NK-92 (cell line): ENCODE results near the gene AJAP1.

Experiments
- DNase-seq: peaks from one replicate; lab custom pipeline; 2025; ENCODE audit not compliant: unreplicated experiment; lab: John Stamatoyannopoulos, UW

AJAP1 gene

DNA sequence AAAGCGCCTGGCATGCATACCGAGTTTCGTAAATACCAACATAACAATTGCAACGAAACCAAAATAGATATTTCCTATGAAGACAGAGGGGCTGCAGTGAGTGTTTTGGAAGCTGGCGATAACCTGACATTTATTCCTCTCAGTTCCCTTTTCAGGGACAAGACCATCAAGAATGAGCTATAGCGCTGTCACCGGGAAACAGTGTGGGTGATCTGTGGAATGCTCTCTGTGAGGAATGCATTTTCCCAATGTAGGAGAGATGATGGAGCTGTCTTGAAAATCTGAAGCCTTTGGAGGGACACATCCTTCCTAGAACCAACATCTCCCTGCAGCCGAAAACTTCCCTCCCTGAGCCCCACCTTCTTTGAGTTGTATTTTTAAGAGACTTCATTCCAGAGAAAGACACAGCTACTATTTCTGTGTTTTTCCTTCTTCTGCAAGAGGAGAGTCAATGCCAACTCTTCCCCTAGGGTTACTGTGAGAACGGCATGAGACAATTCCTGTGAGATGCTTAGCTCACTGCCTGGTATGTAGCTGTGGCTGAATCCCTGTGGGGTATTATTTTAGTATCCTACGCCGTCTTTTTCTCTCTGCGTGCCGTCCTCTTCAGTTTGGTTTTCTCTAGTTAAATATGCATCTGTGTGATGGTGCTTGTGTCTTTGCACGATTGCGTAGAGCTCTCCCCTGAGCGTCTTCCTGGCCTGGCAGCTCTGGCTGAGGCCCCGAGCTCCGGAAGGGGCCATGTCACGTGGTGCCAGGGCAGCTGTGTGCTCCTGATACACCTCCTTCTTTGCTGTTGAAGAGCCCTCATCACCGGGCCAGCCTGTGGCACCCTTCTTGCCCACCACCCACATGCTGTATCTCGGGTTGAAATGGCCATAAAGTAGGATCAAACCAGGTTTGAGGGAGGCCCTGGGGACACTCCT lies 45.2 kb downstream of the AJAP1 start:
- DNase-seq: no peak

DNA sequence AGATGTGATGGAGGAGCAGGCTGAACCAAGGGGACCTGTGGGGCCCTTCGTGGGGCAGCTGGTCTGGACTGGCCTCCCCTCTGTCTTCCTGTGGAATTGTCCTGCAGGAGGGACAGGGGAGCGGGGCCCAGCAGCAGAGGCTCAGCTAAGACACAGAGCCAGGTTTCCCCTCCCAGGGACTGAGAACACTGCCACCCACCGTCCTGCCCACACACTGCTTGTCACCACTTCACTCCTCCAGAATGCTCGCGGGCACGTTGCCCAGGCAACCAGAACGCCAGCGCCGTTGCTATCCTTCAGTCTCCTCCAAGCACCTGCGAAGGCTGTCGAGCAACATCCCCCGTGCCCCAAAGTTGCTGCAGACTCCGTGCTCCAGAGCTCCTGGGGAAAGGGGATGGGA lies 46.4 kb downstream of the AJAP1 start:
- no peak for DNase-seq

DNA sequence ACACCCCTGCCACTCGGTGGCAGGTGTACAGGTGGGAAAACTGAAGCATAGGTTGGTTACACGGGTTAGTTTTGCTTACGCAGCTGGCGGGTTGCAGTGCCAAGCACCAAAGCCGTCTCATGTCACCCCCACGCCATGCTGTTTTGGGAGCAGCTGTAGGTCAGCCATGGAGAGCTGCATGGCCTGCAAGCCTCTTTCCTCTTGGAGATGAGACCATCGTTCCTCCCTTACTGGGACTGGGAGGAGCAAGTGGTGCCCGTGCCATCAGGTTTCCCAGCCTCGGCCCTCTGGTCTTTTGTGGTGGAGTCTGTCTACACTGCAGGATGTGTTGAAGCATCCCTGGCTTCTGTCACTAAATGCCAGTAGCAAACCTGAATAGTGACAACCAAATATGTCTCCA lies 46.9 kb downstream of the AJAP1 start:
- DNase-seq: no peak

DNA sequence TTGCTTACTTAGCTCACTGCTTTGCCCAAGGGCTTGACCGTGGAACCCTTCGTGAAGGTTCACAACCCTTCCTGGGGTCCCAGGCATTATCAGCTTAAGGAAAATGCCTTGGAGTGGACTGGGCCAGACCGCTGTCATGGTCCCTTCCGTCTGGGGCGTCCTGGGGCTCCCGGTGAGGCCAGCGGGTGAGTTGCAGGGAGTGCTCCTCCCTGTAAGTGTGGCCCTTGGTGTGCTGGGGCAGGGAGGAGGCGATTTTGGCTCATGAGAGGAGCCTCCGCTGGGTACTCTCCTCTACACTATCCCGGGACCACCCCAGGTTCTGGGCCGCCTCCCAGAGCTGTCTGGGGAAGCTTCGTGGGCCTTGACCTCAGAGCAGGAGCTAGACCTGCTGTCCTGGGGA lies 48.1 kb downstream of the AJAP1 start:
- DNase-seq: no peak

DNA sequence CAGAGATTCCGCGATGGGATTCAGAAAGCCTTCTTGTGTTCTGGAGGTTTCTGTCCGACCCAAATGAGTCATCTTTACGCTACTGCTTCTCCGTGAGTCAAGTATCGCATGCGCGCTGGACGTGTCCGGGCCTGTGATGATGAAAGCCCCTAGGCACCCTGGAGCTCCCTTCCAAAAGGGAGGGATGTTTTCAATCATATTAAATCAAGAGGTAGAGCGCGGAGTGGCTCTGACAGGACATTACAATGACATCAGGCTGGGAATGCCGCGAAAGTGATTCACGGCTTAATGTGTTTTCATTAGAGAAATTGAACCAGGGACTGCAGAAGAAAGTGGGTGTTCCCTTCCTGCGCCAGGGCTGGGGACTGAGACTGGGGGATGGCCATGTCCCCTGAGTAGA lies 48.5 kb downstream of the AJAP1 start:
- no peak for DNase-seq

DNA sequence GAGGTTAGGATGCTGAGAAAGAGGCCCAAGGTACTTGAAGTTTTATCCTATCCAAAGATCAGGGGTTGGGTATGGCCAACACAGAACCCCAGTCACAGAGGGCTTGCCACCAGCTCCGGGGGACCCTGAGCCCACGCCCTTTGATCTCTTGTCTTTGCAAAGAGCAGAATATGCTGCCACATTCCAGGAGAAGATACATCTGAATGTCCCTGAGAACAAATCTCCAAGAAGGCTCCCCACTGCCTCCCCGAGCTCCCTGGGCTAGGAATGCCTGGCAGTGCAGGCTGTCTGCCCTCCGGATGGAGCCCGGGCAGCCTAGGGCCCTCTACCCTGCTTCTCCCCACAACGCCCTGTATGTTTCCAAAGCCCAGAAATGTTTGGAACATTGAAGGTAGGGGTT lies 49.2 kb downstream of the AJAP1 start:
- DNase-seq: no peak

DNA sequence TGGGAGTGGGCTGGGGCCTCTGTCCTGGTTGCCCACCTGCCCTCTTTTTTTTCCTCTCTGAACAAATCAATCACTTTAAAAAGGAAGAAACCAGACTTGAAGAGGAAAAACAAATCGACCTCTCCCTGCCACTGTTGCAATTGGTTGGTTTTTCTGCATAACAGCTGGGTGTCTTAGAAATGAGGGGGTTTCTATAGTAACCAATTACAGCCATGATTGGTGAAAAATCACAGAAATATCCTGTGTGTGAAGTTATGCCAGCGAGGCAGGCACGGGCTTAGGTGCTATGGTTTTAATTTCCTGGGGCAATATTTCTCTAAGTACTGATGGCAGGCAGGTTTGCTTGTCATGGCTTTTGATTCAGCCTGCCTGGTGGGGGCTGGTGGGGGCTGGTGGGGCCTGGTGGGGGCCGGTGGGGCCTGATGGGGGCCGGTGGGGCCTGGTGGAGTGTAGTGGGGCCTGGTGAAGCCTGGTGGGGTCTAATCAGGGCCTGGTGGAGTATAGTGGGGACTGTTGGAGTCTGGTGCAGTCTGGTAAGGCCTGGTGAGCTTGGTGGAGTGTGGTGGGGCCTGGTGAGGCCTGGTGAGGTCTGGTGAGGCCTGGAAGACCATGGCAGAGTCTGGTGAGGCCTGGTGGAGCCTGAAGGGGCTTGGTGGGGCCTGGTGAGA lies 54.6 kb downstream of the AJAP1 start:
- DNase-seq: no peak

DNA sequence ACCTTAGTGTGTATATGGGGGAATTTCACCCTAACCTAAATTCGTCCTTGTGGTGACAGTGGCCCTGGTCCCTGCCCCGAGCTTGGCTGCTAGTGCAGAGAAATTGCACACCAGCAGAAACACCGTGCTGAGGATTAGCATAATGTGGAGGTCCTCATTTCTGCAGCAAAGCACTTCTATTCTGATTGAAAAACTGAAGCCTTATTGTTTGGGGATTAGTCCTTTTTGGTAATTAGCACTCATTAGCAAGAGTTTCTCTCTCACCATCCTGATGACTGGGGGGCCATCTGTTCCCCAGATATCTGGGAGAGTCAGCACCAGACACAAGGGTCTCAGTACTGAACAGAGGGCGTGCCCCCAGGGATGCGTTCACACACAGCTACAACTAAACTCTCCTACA lies 55.2 kb downstream of the AJAP1 start:
- no peak for DNase-seq

DNA sequence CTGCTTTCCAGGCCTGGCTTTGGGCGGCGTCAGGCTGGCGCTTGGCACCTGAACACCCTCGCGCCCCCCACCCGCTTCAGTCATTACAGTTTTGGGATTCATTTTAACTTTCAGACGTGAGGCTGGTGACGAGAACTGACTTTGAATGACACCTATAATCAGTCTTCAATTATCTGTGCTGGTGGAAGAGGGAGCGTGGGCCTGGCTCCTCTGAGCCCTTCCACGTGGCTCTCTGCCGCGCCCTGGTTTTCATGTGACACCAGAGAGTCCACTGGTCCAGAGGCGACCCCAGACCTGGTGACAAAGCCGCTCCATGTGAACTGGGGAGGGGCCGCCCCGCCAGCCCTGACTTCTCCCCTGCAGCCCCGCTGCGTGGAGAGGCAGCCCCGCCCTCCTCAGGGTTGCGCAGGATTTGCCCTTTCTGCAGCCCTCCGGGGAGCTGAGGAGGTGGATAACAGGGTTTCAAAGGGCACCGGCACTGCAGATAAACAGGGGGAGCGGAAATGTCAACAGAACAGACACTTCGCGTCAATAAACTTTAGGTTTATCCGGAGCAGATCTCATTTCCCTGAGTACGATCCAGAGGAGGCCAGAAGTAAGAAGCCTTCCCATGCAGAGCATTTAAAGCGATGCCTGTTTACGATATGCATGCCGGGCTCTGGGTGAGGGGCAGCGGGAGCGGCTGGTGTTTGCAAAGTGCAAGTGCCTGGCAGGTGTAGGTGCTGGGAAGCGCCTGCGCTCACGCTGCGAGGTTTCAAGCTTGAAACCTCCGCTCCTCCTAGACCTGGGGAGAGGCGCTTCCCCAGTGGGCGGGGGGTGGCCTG lies 56.4 kb downstream of the AJAP1 start:
- DNase-seq: no peak

DNA sequence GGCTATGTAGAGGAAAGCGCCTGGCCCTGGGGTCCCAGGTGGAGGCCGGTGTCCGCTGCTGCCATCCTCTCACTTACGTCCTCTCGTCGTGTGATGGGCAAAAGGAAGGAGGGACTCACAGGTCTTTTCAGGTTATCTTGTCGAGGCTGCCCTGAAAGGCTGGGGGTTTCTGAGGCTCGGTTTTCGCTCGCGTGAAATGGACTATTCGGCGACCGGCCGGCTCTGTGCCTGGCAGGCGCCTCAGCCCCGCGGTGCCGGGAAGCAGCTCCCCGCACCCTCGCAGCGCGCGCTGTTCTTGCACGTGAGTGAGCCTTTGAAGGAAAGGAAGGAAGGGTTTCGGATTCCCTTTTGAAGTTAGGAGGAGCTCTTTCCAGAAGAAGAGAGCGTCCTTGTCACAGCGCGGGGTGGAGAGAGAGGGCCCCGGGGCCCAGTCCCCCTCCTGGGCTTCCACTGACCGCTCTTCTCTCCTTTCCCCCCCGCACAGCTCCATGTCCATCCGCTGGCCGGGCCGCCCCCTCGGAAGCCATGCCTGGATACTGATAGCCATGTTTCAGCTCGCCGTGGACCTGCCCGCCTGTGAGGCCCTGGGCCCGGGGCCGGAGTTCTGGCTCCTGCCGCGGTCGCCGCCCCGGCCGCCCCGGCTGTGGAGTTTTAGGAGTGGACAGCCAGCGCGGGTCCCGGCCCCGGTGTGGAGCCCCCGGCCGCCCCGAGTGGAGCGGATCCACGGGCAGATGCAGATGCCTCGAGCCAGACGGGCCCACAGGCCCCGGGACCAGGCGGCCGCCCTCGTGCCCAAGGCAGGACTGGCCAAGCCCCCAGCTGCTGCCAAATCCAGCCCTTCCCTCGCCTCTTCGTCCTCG lies 57.2 kb downstream of the AJAP1 start:
- no peak for DNase-seq

DNA sequence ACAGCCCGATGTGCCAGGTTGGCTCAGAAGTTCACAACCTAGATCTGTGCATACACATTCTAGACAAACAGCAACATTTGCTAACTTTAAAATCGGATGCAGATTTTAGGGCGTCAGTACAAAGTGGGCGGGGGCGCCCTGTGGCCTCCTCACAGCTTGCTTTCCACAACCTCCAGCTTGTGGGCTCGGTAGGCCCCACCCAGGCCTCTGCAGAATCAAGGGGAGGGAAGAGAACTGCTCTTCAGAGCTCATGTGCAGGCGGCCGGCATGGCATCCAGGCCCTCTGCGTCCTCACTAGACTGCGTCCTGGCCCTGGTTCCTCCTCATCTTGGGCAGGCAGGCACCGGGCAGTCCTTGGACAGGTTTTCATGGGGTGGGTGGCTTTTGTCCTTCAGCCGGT lies 59.3 kb downstream of the AJAP1 start:
- no peak for DNase-seq

DNA sequence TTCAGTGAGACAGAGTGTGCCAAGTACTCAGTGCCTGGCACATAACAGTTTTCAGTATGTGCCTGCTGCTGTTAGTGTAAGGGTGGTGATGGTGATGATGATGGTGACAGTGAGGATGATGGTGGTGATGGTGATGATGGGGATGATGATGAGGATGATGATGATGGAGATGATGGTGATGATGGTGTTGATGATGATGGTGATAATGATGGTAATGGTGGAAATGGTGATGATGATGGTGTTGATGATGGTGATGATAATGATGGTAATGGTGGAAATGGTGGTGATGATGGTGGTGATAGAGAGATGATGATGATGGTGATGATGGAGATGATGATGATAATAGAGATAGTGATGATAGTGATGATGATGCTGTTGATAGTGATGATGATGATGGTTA lies 62.0 kb downstream of the AJAP1 start:
- DNase-seq: no peak

DNA sequence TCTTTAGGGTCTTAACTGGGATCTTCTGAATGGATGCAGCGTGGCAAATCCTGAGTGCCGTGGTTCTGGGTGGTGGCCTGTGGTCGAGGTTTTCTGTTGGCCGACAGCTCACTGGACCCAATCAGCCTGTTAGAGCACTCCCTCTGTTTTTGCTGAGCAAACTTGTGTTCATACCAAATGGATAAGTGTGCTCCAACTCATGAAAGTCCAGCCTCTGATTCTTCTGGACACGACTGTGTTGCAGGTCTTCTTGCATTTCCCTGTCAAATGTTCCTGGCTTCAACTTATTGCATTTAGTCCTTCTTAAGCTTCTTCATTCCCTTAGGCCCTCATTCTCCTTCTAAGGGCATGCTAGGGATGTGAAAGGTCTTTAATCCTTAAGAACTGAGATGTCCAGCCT lies 63.7 kb downstream of the AJAP1 start:
- no peak for DNase-seq

DNA sequence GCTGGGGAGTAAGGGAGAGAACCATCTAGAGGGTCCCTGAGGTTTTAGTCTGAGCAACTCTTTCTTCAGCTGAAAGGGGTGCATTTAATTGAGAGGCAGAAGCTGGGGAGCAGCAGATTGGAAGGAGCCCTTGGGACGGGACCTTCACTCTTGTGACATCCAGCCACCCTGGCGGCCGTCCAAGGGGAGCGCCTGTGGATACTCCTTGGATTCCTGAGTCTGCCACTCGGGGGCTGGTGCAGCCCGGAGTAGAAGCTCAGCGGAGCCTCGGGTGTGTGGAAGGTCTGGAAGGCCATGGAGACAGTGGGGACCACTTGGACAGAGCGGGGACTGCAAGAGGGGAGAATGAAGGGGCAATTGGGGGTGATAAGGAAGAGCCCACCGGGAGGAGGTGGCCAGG lies 68.7 kb downstream of the AJAP1 start:
- DNase-seq: no peak

DNA sequence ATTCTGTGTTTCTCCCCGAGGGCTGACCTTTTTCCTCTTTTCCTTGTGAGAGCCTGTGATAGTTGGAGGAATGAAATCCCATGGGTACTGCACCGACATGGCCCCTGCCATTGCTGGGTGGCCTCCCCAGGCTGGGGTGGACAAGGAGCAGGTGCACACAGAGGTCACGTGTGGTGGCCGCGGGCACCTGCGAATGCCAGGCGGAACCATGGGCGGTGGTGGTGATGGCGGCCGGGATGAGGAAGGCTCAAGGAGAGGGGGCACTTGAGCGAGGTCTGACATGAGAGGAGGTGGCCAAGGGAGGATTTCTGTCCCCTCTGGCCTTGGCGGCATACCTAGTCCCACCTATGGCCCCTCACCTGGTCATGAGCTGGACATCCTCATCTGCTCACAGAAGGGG lies 69.6 kb downstream of the AJAP1 start:
- no peak for DNase-seq

DNA sequence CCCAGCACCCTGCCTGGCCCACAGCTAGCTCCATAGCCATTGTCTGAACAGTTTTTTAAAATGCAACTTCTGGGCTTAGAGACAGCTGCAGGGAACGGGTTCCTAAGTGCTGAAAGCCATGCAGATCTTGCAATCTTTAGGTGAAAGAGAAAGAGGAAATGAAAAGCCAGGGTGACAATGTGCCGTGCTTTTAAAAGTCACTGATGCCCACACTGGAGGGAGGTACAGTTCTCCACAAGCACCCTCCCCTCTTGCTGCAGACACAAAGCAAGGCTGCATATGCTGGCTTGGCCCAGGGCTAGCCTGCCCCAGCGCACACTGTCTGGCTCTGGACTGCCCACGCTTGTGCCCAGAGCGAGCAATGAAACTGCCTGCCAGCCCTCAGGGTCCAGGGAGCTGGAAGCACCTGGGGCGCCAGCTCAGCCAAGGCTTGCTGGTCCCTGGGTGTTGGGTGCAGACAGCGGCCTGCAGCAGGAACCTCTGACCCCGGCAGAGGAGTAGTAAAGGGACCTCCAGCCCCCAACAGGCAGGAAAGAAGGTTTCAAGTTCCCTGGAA lies 70.4 kb downstream of the AJAP1 start:
- DNase-seq: no peak

DNA sequence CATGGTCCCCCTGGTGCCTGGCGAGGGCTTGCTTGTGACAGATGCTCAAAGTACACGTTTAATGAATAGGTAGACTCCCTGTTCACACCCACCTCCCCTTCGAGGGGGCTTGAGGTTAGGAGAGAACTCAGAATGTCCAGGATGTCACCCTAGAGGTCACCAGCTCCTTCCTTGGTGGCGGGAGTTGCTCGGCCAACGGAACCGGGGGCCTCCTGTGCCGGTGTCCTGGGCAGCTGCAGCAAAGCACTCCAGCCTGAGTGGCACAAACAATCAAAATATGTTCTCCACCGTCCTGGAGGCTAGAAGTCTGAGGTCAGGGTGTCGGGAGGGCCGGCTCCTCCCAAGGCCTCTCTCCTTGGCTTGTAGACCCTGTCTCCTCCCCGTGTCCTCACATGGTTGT lies 71.0 kb downstream of the AJAP1 start:
- no peak for DNase-seq

DNA sequence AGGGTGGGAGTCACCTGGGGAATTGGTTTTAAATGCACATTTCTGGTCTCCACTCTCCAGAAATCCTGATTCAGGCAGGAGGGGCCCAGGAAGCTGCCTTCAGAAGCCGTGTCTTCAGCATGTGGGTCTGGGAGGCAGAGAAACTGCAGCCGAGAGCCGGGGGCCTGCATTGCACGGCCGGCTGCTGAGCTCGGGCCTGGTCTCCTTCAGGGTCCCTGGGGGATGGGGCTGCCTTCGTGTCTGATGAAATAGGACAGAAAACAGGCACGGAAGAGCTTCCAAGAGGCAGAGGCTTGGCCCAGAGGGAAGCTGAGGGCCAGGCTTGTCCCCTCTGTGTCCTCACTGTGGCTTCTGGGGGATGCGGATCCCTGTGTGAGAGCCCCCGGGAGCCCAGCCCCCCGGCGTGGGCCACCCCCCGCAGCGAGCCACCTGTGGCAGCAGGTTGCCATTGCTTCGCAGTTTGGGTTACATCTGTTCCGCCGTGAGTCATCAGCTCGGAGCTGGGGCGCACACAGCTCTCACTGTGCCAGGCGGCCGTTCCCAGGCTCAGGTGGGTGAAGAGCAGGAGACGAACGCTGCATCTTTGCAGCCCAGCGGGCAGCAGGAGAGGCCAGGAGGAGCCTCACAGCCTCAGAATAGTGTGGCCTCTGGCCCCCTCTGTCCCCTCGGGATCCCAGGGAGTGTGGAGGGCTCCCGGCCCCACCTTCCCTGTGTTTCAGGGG lies 72.4 kb downstream of the AJAP1 start:
- DNase-seq: no peak

DNA sequence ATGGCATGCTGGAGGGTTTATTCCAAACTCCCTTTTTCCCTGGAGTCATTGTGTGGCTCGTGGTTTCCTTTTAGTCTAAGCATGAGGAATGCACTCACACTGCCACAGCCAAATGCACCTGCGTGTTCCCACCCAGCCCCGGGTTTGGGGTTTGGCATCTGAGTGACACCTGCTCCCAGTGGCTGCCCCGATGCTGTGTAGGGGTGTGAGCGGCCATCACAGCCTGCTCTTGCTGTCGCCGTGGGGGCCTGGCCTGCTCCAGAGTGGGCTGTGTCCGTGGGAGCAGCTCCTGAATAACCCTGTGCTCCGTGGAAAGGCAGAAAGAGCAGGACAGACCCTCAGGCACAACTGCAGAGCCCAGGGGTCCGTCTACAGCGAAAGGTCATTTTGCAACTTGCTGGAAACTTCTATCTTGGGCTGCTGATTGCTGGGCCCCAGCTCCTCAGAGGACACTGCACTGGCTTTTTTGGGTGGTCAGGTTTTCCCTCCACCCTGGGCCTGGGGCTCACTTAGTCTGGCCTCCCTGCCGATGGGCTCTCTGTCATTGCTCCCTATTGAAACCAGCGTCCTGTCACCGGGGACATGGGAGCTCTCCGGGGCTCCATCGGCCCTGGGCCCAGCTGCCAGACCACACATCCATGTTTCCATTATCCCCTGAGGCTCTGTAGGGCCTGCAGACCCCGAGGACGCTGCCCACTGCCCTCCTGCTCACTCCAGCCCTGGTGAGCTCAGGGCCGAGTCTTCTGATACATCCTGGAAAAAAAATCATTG lies 74.1 kb downstream of the AJAP1 start:
- DNase-seq: no peak
